Measurements from ENCODE around the gene ECEL1. TPM values are rescaled to one million over a fixed set of nuclear protein-coding genes. Genes with fewer than 3 reads are reported as not detected.

The ECEL1 gene
- total RNA-seq, 3 donors from 2014 or later: 0.16 to 0.24 TPM; not detected in 1

- TF ChIP-seq CTCF (IDR thresholded peaks at IDR 0.05): no peak
- Histone ChIP-seq H3K36me3 (ENCODE audit: low read depth) (no peaks in the 10 kb centered on the region), H3K4me3 (no peak overlapping the region), H3K9me3 (no peaks in the 10 kb centered on the region), H3K4me1 (ENCODE audit: low read depth) (peaks cover 17% of the 10 kb centered on the region)
- ATAC-seq: no peak
- intact Hi-C loops (cut with DNase I, micrococcal nuclease): no loop called here
- DNase-seq: peak in 1 of 3 donors; percentile 36
Measured at GRCh38 chr2:232526372-232526941, 38.8 kb upstream of the ECEL1 start.

- no peak for TF ChIP-seq CTCF (IDR thresholded peaks at IDR 0.05)
- ATAC-seq (no peak), DNase-seq (peak in 1 of 3 donors; percentile 36)
- Histone ChIP-seq H3K9me3 (no peaks in the 10 kb centered on the region), H3K36me3 (ENCODE audit: low read depth) (no peaks in the 10 kb centered on the region), H3K4me1 (ENCODE audit: low read depth) (peaks cover 17% of the 10 kb centered on the region), H3K4me3 (no peak within 1 kb of the TSS)
- intact Hi-C loops (cut with DNase I, micrococcal nuclease): no loop called here
Measured at GRCh38 chr2:232525791-232526371, 38.2 kb upstream of the ECEL1 start, which contains the start of gene CHRND. Gene CHRND, plus strand, starts transcription at chr2:232526160. Its CDS starts 56 bp downstream, at chr2:232526216.

GRCh38 chr2:232525199-232525598 is 37.6 kb upstream of the ECEL1 start:
- ATAC-seq: no peak
- H3K36me3 ChIP-seq (ENCODE audit: low read depth): no peaks in the 10 kb centered on the region
- peaks cover 17% of the 10 kb centered on the region for H3K4me1 ChIP-seq (ENCODE audit: low read depth)
- H3K4me3 ChIP-seq: no peak overlapping the region
- TF ChIP-seq CTCF (IDR thresholded peaks at IDR 0.05): no peak
- H3K9me3 ChIP-seq: no peaks in the 10 kb centered on the region
- DNase-seq: peak in 1 of 3 donors; percentile 25
- intact Hi-C loops (cut with DNase I, micrococcal nuclease): no loop called here

- ATAC-seq (no peak), DNase-seq (peak in 1 of 3 donors; percentile 30)
- Histone ChIP-seq H3K4me1 (ENCODE audit: low read depth) (peaks cover 17% of the 10 kb centered on the region), H3K4me3 (no peak overlapping the region), H3K36me3 (ENCODE audit: low read depth) (no peaks in the 10 kb centered on the region), H3K9me3 (no peaks in the 10 kb centered on the region)
- intact Hi-C loops (cut with DNase I, micrococcal nuclease): no loop called here
- no peak for TF ChIP-seq CTCF (IDR thresholded peaks at IDR 0.05)
Measured at GRCh38 chr2:232524771-232525170, 37.1 kb upstream of the ECEL1 start.

- Histone ChIP-seq H3K4me1 (ENCODE audit: low read depth) (peaks cover 17% of the 10 kb centered on the region), H3K4me3 (no peak overlapping the region), H3K36me3 (ENCODE audit: low read depth) (no peaks in the 10 kb centered on the region), H3K9me3 (no peaks in the 10 kb centered on the region)
- intact Hi-C loops (cut with DNase I, micrococcal nuclease): no loop called here
- no peak for TF ChIP-seq CTCF (IDR thresholded peaks at IDR 0.05)
- DNase-seq (no peak), ATAC-seq (peak; percentile 48)
Measured at GRCh38 chr2:232523682-232524597, 36.3 kb upstream of the ECEL1 start.

All from mucosa of descending colon (tissue), 3 donors.